GM19025 (cell line): ENCODE measurements around the gene GABPB2.

Source experiments
- ATAC-seq: cut with Tn5 transposase; IDR thresholded peaks from one replicate; pipeline ENCODE4 v1.9.1; 2021; ENCODE audit warnings: mild to moderate bottlenecking, low read depth, moderate library complexity; ENCODE audit not compliant: unreplicated experiment

GABPB2 gene

DNA sequence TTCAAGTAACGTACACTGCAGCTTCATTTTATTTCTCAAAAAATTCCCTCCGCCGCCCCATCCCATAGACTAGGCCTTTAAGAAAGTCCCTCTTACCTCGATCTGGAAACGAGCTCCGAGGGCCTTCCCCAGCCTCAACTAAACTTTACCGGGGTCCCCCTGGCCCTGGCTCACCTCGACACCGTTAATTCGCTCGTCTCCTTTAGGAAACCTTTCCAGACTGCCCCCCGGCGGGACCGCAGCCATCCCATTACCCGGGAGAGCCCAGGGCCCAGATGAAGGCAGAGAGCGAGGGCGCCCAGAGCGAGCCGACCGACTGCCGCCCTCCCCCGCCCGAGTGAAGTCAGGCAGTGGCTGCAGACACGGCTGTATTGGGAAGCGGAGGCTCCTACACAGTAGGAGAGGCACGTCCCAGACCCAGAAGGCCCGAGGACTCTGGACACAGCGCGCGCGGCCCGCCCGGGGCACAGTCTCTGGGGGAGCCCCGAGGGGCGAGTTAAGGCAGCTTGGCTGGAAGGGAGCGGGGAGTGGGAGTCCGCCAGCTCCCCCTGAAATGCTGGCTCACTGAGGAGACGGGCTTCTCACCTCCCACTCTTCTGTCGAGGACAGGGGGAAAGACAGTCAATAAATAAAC is 61.3 kb downstream of the GABPB2 start:
- ATAC-seq: no peak

DNA sequence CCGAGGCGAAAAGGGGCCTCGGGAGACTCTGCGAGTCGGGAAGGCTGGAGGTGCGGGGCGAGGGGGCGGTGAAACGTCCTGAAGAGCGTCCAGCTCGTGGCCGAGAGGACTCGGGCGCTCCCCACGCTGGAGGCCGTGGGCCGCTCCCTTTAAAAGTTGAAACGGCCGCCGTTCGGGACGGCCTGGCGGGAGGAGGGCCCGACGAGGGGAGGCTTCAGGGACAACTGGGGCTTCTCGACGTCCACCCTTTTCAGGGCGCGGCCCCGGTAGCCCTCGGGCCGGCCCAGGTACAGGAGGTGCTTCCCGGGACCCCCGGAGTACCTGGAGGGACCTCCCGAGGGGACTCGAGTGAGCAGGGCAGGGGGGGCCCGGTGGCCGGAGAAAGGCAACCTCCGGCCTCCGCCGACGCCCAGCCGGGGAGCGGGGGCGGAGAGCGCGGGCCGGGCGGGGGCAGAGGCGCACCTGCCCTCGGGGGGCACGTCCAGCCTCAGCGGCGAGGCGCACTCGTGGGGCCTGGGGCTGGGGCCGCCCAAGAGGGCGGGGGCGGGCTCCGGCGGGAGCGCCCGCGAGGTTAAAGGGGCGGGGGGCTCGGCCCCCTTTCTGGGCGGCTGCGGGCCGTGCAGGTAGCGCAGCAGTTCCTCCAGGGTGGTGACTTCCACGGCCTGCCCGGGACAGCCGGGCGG is 61.9 kb downstream of the GABPB2 start:
- ATAC-seq: no peak

DNA sequence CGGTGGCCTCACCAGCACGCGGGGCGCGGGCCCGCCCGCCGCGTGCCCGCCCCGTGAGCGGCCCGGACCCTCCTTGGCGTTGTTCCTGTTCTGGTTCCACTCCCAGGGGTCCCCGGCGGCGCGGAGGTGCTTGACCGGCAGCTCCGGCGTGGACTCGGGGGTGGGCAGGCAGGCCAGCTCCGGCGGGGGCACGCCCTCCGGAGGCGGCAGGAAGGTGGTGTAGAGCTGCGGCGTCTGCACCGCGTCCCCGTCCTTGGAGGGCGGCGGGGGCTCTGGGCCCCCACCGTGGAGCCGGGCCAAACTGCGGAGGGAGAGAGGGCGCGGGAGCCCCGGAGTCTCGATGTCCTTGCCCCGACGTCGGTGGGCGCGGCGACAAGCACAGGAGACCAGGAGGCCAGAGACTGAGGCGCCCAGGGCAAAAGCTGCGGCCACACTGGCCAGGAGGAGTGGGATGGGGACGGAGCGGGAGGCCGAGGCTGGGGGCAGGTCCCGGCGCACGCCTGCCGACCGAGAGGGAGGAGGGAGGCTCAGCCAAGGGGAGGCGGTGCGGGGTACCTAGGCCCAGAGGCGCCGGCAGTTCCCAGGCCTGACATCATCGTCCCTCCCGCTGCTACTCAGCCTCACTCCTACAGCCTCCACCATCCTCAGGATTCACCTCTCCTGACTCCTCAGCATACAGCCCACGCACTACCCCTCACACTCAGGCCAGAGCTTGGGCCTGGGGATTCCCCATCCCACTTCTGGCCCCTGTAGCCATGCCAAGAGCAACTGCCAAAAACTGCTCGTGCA is 62.7 kb downstream of the GABPB2 start:
- no peak for ATAC-seq

DNA sequence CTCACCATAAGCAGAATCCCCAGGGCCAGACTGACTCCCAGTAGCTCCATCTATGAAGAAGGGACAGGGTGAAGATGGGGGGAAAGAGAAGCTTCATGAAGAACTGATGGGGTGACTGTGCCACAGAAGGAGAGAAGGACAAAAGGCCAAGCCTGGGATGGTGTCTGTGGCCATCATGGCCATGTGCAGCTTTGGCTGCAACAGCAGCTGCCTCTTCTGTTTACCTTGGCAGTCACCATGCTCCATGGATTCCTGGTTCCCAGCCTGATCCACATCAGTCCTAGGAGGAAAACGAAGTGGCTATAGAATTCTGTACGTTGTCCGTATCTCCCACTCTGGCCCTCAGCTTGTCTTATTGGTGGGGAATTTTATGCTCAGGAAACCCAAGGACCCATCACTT is 63.8 kb downstream of the GABPB2 start:
- ATAC-seq: no peak

DNA sequence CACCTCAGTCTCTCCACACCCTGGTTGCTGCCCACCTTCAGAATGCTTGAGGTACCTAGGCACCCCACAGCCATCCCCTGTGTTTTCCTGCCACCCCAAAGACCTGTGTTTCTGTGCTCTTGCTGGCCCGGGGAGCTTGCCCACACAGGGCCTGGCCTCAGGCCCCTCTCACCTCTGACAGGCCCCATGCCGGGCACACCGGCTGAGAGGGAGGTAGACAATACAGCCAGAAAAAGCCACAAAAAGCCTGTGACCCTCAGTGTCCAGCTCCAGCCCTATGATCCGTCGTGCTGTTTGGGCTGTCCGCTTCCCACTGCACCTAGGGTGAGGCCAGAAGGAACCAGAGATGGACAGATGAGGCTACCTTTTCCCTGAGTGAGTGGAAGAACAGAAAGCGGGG is 64.4 kb downstream of the GABPB2 start:
- no peak for ATAC-seq

DNA sequence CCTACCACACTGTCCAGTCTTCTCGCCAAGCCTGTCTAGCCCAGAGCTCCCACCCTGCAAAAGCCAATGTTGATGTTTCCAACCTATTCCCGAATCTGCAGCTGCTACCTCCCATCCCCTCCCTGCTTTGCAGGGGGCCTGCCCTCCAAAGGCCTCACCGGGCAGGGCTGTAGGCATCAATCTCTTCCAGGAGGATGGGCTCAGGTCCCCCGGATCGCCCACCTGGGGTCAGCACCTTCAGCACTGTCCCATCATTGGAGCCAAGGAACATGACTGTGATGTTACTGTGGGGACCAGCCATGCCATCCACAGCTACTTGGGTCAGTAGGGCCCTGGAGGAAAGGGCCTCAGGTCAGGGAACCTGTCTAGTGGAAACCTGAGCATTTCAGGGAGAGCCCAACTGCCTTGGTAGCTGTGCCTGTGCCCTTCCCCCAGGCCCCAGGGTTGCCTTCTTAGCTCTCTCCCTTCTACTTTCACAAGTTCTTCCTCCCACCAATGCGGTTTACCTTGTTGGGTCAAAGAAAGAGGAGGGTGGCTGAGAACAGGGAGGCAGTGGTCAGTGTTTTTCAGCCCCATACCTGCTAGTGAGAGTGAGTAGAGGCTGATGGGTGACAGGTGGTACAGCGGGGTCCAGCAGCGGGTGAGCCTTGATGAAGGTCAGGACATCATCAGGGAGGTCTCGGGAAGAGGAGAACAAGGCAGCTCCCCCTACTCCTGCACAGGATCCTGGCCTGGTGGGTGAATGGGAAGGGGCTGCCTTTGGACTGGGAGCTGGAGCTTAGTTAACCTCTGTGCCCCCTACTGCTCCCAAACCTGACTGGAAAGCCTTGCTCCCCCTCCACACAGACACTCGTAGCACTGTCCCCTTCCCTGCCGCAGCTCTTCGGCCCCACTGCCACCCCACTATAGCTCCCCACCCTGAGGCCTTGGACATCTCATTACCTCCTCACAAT is 65.1 kb downstream of the GABPB2 start:
- ATAC-seq: no peak

DNA sequence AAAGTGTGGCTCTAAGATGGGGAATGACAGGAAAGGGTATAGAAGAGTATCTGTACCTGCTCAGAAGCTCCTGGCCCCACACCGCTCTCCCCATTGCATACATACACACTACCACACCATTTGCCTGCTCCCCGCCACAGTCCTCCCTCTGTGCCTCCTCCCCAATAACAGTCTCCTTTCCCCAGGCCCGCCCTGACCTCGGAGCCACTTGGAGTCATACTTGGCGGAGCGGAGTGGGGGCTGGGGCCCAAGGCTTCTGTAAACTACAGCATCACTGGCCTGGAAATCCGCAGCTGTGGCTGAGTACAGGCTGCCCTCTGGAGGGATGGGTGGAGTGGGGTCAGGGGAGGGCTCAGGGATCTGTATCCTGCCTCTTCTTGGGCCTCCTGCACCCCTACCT is 67.2 kb downstream of the GABPB2 start:
- no peak for ATAC-seq

DNA sequence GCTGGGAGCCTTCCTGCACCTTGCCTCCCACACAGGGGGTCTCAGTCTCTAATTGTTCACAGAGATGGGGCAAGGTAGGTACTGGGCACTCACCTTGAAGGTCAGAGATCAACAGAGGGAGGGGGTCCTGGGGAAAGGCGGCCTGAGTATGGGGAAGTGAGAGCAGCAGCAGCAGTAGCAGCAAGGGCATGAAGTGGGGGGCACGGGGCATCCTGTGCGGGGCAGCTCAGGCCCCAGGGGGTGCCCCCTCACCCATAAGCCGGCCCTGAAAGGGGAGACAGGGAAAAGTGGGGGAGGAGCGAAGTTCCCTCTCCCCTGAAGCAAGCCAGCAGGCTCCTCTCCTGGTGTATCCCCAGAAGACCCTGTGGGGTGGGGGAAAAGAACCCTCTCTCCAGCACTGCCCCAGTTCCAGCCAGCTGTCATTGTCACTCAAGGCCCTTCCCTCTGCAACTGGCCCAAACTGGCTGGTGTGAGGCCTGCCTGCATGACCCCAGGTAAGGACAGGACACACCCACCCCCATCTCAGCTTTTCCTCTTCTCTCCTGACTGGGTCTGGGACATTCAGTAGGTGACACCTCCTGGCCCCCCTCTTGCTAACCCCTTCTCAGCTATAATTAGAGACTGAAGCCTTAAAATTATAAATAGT is 72.0 kb downstream of the GABPB2 start:
- ATAC-seq: no peak

DNA sequence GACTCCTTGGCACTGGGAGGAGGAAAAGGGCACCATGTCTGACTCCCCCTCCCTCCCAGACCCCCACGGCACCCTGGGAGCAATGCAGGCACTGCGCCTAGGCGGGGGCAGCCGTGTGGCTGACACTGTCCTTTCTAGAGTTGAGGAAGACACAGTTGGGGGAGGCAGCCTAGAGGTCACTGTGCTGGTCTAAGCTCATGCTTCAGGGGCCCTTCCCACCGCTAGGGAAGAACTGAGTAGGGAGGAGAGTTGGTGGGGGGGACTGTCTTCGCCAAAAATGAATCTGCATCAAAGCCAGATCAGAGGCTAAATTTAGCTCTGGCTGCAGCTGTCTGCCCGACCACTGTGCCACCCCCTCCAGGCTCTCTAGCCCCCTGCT is 72.5 kb downstream of the GABPB2 start:
- ATAC-seq: no peak

DNA sequence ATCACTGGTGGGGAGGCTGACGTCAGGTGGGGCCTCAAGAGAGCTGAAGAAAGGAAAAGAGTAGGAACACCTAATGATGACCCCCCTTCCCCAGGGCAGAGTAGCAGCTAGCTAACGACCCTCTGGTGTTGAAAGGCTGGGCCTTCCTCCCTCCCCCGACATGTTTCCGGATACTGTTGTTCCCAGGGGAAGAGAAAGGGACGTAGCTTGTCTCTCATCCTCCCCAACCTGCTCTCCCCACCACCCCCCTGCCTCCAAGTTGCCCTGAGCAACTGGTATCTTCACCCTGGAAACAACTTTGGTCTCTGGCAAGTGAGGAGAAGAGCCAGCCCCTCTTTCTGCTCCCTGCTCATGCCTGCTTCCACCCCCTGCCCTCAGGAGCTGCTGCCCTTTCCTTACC is 73.4 kb downstream of the GABPB2 start:
- no peak for ATAC-seq

DNA sequence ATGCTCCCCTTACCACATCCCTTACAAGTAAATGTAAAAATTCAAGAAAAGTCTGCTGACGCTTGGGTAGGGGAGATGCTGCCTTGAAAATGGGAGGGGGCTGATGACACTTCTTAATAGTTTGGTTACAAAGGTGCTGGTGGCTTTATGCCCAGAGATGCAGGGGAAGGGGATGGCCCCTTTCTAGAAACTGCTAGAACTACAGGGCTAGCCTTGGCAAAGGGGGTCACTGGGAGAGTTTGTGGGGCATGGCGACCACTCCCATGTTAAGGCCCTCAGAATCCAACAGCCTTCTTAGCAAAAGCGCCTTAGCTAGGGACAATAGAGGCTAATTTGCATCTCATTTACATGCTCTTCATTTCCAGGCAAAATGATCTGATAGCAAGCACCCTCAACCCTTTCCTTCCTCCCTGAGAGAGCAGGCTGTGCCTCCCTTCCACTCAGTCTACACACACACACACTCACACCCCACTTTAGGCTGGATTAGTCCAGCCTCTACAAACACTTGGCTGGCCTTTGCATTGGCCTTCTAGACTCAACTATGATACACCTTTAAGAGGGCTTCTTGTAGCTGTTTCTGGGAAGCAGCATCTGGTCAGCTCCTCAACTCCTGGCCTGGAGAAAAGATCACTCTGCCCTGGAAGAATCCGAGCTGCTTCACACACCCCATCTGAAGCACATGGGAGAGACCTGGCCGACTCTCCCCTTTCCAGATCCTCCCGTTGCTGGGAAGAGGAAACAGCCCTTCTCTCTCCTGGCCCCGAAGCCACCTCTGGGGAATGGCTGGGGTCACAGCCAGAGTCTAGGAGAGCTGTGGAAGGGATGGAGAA is 74.1 kb downstream of the GABPB2 start:
- no peak for ATAC-seq

DNA sequence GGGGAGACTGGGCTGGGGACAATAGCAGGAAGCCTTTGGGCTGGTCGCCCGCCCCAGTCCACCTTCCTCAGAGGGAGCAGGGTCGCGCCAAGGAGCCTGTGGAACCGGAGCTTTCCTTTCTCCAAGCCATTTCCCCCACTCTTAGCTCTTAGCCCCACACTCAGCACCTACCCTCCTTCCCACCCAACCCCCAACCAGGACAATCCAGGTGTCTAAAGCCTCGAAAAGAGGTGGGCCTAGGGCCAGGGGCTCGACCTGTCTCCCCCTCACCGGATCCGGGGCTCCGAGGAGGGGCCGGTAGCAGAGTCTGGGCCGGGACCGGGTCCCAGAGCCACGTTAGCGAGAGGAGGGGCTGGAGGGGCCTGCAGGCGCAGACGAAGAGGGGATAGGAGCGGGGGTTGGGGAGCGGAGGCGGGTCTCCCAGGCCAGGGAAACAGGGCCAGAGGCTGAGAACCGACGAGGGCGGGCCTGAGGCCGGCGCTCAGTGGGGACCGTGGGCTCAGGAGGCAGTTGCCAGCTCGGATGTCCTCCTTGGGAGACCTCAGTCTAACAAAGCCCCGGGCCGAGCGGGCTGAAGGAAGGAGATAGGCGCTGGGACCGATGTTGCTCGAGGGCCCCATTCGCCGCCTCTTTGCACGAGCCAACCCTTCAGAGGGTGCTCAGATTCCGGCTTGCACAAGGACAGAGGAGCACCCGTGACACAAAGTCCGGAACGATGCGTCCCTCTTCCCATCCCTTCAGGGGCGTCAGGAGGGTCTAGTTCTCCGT is 74.9 kb downstream of the GABPB2 start:
- no peak for ATAC-seq

DNA sequence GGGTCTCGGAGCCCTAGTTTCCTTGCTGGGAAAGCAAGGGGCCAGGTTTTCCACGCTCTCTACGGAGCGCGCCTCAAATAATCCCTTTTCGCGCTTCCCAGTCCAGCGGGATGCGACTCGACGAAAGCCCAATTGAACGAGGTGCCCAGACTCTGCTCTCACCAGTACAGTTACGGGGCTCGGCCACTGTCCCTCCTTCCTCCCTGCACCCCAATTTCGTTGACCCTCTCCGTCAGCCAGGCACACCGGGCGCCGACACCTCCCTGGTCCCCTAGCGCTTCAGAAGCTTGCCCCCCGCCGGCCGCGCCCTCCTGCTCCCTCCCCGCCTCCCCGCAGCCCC is 75.5 kb downstream of the GABPB2 start:
- ATAC-seq: peak; percentile 4

DNA sequence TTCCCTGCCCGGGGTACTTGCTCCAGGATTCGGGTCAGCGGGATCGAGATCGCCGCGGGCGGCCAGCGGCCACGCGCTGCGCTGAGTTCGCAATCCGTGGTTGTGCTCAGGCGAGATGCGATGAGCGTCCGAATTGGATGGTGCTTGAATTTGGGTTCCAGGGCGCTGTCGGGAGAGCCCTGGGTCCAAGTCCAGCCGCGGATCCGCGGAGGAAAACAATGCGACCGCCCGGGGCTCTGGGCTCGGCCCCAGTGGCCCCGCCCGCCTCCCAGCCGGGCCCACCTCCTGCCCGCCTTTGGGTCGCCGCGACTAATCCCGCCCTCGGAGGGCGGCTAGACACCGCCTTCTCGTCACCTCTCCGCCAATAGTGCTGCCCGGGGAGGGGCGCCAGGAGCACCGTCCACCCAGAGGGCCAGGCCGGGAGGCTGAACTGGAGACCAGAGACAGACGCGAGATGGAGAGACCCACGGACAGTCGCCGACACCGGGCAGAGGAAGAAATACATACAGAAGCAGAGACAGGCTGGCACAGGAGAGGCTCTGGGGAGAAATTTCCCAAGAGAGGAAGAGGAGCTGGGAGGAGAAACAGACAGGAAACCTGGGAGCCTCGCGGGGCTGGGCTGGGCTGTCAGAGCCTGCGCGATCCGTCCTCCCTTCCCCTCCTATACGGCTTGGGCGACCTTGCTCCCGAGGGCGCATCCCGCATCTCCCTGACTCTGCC is 76.0 kb downstream of the GABPB2 start, which contains the start of gene SEMA6C:
SEMA6C (minus strand) TSS at position 220 of the 720 bp plus-strand sequence. CDS start 4,010 bp downstream, outside the sequence.
- ATAC-seq: peak; percentile 100

DNA sequence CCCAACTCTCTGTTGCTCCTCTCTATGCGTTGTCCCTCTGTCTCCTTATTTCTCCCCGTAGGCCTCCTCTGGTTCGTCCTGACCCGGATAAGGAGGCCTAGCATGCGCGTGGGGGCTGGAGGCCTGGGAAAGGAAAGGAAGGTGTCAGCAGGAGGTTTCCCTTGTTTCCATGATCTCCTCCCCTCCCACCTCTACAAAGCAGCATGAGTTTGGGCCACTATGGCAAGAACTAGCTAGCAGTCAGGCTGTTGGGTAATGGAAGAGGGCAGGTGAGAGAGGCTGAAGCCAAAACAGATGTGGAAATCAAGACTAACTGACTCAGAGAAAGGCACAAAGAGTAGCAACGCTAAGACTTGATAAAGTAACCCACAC is 76.6 kb downstream of the GABPB2 start:
- no peak for ATAC-seq

DNA sequence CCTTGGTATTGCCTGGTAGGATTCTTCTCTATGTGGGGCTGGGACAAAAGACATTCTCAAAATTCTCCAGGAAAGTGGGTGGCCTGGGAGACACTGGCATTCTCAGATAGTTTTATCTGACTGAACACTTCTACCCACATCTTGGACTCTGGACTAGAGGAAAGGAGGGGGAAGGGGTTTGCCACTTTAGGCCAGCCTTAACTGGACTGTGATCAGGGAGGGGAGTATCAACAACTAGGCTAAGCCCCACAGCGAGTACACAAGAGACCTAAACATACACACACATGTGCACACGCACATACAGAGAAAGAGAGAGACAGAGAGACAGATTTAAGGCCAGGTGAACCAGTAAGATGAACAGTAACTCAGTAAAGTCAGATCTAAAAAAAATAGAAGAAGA is 77.1 kb downstream of the GABPB2 start:
- no peak for ATAC-seq

DNA sequence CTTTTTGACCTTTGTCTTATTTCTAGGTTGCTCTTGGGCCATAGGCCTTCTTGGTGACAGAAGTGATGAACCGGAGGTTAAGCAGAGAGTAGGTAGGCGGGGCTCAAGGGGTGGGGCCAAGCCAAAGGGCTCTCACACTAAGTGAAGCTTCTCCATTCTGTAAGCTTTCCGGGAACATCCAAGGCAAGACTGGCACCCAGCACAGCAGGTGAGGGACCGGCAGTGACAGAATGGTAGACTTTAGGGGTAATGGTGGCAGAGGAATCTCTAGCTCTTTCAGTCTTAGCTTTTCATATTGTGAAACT is 85.9 kb downstream of the GABPB2 start, which contains the start of gene TNFAIP8L2:
TNFAIP8L2 (plus strand) TSS at position 135 of the 305 bp plus-strand sequence. CDS start 2,049 bp downstream, outside the sequence.
- peak; percentile 49 for ATAC-seq

DNA sequence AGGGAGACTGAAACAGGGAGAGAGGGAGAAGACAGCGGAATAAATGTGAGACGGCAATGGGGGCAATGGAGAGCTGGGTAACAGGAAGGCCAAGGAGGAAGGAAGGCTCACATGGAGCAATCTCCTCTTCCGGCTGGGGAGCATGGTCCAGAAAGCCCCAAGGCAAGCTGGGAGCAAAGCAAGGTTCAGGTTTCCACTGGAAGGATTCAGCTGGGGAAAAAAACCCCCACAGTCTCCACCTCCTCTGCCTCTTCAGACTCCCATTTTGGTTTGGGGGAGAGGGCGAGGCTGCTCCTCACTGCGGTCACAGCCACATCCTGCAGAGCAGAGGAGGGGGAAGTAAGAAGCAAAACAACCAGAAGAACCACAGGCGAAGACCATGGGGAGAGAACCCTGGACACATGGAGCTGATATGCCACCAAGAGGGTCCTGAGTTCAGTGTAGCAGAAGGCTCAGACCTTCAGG is 86.5 kb downstream of the GABPB2 start:
- ATAC-seq: no peak
